Measurements from ENCODE around the gene TMEM132E. TPM values are rescaled to one million over a fixed set of nuclear protein-coding genes. Genes with fewer than 3 reads are reported as not detected.

Gene TMEM132E
- total and polyA plus RNA-seq, 2 experiments from 2014 or later = 0.11 TPM; not detected in 1

GRCh38 chr17:34668206-34668605 is 88.8 kb downstream of the TMEM132E start:
- no peaks in the 10 kb centered on the region for H3K9me3 ChIP-seq (ENCODE audit: low read depth)
- no peak overlapping the region for H3K9ac ChIP-seq
- no peaks in the 10 kb centered on the region for H3K36me3 ChIP-seq (ENCODE audit: low read depth)
- in situ Hi-C loops (cut with MboI) = no loop called here
- TF ChIP-seq EZH2phosphoT487 (IDR thresholded peaks at IDR 0.05; ENCODE audit: insufficient read depth, low read depth) = no peak
- TF ChIP-seq EZH2 (IDR thresholded peaks at IDR 0.05; ENCODE audit: insufficient read depth, poor library complexity, severe bottlenecking) = no peak
- WGBS, 2 experiments (ENCODE audit: low coverage in 1 of 2, low lambda C conversion rate in 2 of 2, missing lambda C conversion rate in 2 of 2) = 27 to 37% methylated on average over 3 of the region's 3 CpGs
- no peaks in the 10 kb centered on the region for H3K4me1 ChIP-seq (ENCODE audit: insufficient read depth)
- H3K9me2 ChIP-seq (ENCODE audit: insufficient read depth) = no peaks in the 10 kb centered on the region
- no peak overlapping the region for H3K27ac ChIP-seq
- H3K79me2 ChIP-seq (ENCODE audit: insufficient read depth) = no peaks in the 10 kb centered on the region
- no peak overlapping the region for H2AFZ ChIP-seq
- H3K4me2 ChIP-seq (ENCODE audit: unreplicated experiment) = no peak overlapping the region
- H3K27me3 ChIP-seq (replicated peaks; ENCODE audit: insufficient read depth) = no peaks in the 10 kb centered on the region; the same call in 1 of the 2 replicates
- DNase-seq = no peak
- no peaks in the 10 kb centered on the region for H3F3A ChIP-seq (ENCODE audit: insufficient read depth)
- H3K4me3 ChIP-seq = no peak overlapping the region
- no peaks in the 10 kb centered on the region for H4K20me1 ChIP-seq (ENCODE audit: insufficient read depth)

GRCh38 chr17:34669511-34669910 is 90.1 kb downstream of the TMEM132E start:
- Histone ChIP-seq H3K36me3 (ENCODE audit: low read depth) (no peaks in the 10 kb centered on the region), H3K9me3 (ENCODE audit: low read depth) (no peaks in the 10 kb centered on the region), H2AFZ (no peak overlapping the region), H3K4me2 (ENCODE audit: unreplicated experiment) (no peak overlapping the region), H3F3A (ENCODE audit: insufficient read depth) (no peaks in the 10 kb centered on the region), H3K9me2 (ENCODE audit: insufficient read depth) (no peaks in the 10 kb centered on the region), H3K79me2 (ENCODE audit: insufficient read depth) (no peaks in the 10 kb centered on the region), H3K4me3 (no peak overlapping the region), H3K4me1 (ENCODE audit: insufficient read depth) (no peaks in the 10 kb centered on the region), H3K27ac (no peak overlapping the region), H4K20me1 (ENCODE audit: insufficient read depth) (no peaks in the 10 kb centered on the region), H3K9ac (no peak overlapping the region), H3K27me3 (replicated peaks; ENCODE audit: insufficient read depth) (no peaks in the 10 kb centered on the region; the same call in 1 of the 2 replicates)
- in situ Hi-C loops (cut with MboI) = no loop called here
- WGBS, 2 experiments (ENCODE audit: low coverage in 1 of 2, low lambda C conversion rate in 2 of 2, missing lambda C conversion rate in 2 of 2) = 21 to 27% methylated on average over 5 of the region's 5 CpGs
- no peak for TF ChIP-seq EZH2 (IDR thresholded peaks at IDR 0.05; ENCODE audit: insufficient read depth, poor library complexity, severe bottlenecking)
- no peak for TF ChIP-seq EZH2phosphoT487 (IDR thresholded peaks at IDR 0.05; ENCODE audit: insufficient read depth, low read depth)
- no peak for DNase-seq

DNA sequence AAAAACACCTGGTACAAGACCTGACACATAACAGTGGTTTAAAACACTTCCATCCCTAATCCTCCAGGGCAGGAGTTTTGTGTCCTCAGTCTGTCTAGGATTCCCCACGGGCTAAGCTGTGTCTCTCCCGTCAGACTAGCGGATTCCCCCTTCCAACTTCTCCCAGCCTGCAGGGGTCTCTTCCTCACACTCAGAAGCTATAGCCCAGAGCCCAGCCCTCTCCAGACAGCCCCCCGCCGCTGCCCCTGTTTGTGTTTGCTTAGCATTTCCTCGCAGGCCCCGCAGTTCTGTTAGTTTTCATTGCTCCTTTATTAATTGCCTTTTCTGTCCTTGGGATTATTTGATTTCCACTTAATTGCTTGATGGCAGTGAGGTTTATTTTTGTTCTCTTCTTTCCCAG is 91.2 kb downstream of the TMEM132E start:
- no peak overlapping the region for H3K4me3 ChIP-seq
- no peaks in the 10 kb centered on the region for H4K20me1 ChIP-seq (ENCODE audit: insufficient read depth)
- H3K36me3 ChIP-seq (ENCODE audit: low read depth) = no peaks in the 10 kb centered on the region
- in situ Hi-C loops (cut with MboI) = no loop called here
- no peaks in the 10 kb centered on the region for H3K9me2 ChIP-seq (ENCODE audit: insufficient read depth)
- H2AFZ ChIP-seq = no peak overlapping the region
- no peaks in the 10 kb centered on the region for H3K79me2 ChIP-seq (ENCODE audit: insufficient read depth)
- 32 to 39% methylated on average over 5 to 7 of the region's 7 CpGs for WGBS, 2 experiments (ENCODE audit: low coverage in 1 of 2, low lambda C conversion rate in 2 of 2, missing lambda C conversion rate in 2 of 2)
- H3K4me1 ChIP-seq (ENCODE audit: insufficient read depth) = no peaks in the 10 kb centered on the region
- H3F3A ChIP-seq (ENCODE audit: insufficient read depth) = no peaks in the 10 kb centered on the region
- H3K9me3 ChIP-seq (ENCODE audit: low read depth) = no peaks in the 10 kb centered on the region
- no peaks in the 10 kb centered on the region; the same call in 1 of the 2 replicates for H3K27me3 ChIP-seq (replicated peaks; ENCODE audit: insufficient read depth)
- no peak overlapping the region for H3K27ac ChIP-seq
- no peak for DNase-seq
- H3K9ac ChIP-seq = no peak overlapping the region
- H3K4me2 ChIP-seq (ENCODE audit: unreplicated experiment) = no peak overlapping the region
- TF ChIP-seq EZH2phosphoT487 (IDR thresholded peaks at IDR 0.05; ENCODE audit: insufficient read depth, low read depth) = no peak
- TF ChIP-seq EZH2 (IDR thresholded peaks at IDR 0.05; ENCODE audit: insufficient read depth, poor library complexity, severe bottlenecking) = no peak

GRCh38 chr17:34671191-34671590 is 91.8 kb downstream of the TMEM132E start:
- H3K4me1 ChIP-seq (ENCODE audit: insufficient read depth) = no peaks in the 10 kb centered on the region
- no peak for DNase-seq
- H3K27me3 ChIP-seq (replicated peaks; ENCODE audit: insufficient read depth) = no peaks in the 10 kb centered on the region; the same call in 1 of the 2 replicates
- in situ Hi-C loops (cut with MboI) = no loop called here
- WGBS, 2 experiments (ENCODE audit: low coverage in 1 of 2, low lambda C conversion rate in 2 of 2, missing lambda C conversion rate in 2 of 2) = 12 to 19% methylated on average over 4 of the region's 4 CpGs
- H3F3A ChIP-seq (ENCODE audit: insufficient read depth) = no peaks in the 10 kb centered on the region
- H3K9ac ChIP-seq = no peak overlapping the region
- no peaks in the 10 kb centered on the region for H3K9me2 ChIP-seq (ENCODE audit: insufficient read depth)
- no peak overlapping the region for H3K27ac ChIP-seq
- no peak overlapping the region for H2AFZ ChIP-seq
- H3K4me3 ChIP-seq = no peak overlapping the region
- no peaks in the 10 kb centered on the region for H3K36me3 ChIP-seq (ENCODE audit: low read depth)
- no peaks in the 10 kb centered on the region for H3K9me3 ChIP-seq (ENCODE audit: low read depth)
- TF ChIP-seq EZH2phosphoT487 (IDR thresholded peaks at IDR 0.05; ENCODE audit: insufficient read depth, low read depth) (no peak), EZH2 (IDR thresholded peaks at IDR 0.05; ENCODE audit: insufficient read depth, poor library complexity, severe bottlenecking) (no peak)
- H3K79me2 ChIP-seq (ENCODE audit: insufficient read depth) = no peaks in the 10 kb centered on the region
- H4K20me1 ChIP-seq (ENCODE audit: insufficient read depth) = no peaks in the 10 kb centered on the region
- H3K4me2 ChIP-seq (ENCODE audit: unreplicated experiment) = no peak overlapping the region
